Limb (tissue), 2 donors: ENCODE data around the gene ADGRG1.

Source experiments
- DNase-seq, 2 donors: peaks; one replicate each; pipeline ENCODE4 v3.0.0-alpha.2; 2016; ENCODE audit errors: extremely low spot score in 2 of 2

Gene ADGRG1

DNA sequence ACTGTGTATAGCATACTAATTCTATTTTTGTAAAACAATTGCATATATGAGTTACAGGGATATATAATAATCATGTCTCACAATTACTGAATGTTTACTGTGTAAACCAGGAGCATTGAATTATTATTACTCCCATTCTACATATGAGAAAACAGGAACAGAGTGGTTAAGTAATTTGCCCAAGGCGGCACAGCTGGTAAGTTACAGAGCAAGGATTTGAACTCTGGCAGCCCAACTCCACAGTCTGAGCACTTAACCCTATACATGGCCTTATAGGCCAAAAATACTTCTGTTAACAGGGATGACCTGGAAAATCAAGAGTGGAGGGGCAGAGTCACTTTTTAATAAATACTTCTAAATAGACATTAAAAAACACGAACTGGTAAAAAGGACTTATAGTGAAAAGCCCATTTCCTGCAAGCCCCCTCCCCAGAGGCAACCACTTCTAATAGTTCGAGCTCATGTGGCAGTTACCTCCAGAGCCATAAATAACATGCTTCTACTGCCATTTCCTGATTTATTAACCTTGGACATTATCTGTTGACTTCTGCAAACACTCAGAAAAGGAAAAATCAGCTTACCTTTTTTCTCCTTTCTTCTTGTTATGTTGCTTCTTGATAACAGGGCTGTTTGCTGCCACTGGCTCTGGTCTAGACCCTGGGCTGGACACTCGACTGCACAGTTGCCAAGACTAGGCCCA lies 22.1 kb upstream of the ADGRG1 start:
- no peak for DNase-seq

DNA sequence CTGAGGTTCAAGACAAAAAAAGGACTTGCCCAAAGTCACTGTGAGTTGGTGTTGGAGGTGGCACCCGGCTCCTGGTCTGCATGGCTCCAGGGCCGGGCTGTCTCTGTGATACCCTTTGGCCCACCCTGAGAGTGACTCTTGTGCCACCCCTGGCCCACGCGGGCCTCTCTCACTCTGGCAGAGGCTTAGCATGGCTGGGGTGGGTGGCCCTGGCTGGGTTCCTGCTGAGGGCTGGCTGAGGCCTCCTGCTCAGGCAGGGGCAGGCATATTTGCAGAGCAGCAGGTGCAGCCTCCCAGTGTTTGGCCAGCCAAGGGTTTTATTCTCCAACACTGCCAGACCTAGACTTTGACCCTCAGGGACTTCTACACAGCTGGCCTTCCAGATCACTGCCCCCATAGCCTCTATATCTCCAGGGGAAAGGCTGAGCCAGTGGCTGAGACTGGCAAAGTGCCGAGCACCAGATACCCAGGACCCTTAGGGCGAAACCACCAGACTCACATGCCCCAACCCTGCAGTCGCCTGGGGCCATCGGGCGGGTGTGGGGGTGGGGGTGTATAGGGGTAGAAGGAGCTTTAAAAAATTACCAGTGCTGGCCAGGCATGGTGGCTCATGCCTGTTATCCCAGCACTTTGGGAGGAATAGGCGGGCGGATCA lies 21.5 kb upstream of the ADGRG1 start:
- DNase-seq: no peak

DNA sequence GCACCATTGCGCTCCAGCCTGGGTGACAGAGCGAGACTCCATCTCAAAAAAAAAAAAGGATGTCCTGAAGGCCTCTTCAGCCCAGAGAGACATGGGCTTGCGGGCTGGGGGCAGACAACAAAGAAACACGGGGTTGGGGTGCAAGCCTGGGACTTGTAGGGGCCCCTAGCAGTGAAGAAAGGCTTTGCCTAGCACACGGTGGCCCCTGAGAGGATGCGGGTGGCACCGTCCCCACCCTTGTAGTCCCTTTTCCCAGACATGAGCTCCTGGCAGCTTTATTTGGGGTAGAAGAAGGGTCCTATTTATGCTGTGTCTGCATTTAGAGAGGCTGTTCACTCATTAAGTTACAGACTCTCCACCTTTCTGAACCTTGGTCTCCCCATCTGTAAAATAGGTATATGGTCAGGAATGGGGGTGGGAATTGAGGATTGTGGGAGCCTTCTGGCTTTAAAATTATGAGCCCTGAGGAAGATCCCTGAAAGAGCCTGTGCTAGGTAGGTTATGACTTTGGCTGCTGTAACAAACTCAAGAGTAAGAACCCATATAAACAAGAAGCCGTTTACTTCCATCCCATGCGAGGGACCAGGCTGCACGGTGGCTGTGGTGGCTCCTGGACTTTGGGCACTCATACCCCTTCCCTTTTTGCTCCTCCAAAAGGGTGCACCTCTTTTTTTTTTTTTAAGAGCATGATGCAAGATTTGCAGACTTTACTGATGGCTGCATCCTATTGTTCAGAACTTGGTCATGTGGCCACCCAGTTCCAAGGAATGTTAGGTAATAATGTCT lies 20.6 kb upstream of the ADGRG1 start:
- DNase-seq: no peak

DNA sequence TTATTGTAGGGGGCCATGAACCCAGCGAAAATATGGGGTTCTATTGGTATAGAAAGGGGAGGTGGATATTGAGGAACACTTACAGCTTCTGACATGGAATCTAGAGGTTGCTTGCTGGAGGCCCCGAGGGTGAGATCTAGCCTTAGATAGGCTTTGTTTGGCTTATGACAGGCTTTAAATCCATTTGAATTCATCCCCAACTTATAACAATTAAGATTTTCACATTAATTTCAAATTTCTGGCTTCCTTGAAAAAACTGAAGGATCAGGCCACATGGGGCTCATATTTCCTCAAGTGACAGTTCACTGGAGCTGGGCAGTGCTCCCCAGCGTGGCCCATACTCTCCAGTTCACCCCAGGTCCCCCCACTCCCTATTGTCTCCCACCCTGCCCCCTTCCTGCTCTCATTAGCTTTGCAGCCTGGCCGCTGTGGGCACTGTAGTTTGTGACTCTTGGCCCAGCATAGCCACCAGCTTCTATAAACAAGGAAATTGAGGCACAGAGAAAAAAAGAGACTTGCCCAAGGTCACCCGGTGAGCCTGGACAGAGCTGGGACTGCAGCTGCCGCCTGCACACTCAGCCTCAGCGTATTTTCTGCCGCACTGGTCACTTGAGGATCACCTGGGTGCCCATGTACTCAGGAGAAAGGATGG lies 19.8 kb upstream of the ADGRG1 start:
- DNase-seq: no peak

DNA sequence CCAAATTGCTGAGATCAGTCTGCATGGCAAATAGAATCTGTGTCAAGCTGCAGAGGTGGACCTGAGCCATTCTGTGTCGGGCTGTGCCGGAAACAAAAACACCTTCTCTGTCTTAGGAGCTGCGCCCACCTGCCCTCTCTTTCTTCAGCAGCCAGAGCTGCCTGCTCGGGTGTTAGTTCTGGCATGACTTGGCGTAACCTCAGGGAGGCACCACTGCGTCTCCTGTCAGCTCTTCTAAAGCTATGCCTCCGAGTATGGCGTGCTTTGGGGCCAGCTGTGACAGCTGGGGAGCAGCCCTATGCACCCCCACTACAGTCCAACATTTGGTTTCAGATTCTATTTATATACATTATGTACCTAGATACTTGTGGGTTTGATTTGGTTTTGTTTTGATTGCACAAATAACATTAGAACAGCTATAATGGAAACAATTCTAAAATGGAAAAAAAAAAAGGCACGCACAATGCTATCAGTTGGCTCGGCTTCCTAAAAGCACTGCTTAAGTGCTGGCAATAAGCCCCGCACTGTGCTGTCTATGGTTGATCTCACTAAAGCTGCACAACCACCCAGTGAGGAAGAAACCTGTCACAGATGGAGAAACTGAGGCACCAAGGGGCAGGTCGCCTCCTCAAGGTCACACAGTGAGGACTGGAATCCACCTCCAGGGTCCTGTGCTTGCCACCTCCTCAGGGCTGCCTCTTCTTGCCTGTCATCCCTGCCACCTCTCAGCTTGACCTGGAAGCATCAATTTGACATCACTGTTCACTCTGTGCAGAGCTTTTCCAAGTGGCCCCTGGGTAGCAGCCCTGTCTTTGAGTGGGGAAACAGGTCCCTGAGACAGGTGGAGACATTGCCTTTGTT lies 18.7 kb upstream of the ADGRG1 start:
- DNase-seq: peak in 1 of 2 donors; percentile 38

DNA sequence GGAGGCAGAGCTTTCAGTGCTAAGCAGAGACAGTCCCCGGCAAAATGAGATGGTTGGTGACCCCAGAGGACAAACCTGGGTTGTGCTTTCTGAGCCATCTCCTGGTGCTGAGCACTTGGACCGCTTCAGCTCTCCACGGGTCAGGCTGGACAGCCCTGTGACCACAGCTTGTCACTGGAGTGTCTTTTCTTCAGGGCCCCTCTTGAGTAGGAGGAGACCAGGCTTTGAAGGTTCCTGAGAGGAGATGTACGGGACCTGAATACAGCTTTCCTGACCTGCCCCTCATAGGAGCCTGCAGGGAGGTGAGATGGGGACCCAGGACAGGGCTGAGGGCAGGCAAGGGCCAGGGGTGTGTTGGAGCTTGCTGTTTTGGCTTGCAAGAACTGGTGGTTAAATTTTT lies 17.8 kb upstream of the ADGRG1 start:
- DNase-seq: peak in 1 of 2 donors; percentile 5

DNA sequence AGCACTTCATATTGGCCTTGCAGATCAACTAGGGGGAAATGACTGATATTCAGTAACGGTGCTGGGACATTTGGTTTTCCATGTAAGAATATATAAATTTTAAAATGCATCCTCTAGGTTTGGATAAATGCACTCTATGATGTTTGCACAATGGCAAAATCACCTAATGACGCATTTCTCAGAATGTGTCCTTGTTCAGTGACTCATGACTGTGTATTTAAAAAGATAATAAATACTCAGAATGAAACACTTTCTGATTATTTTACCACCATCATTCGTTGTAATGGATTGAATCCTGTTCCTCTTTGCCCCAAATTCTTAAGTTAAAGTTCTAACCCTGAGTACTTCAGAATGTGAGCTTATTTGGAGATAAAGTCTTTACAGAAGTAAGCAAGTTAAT lies 17.2 kb upstream of the ADGRG1 start:
- DNase-seq: no peak

DNA sequence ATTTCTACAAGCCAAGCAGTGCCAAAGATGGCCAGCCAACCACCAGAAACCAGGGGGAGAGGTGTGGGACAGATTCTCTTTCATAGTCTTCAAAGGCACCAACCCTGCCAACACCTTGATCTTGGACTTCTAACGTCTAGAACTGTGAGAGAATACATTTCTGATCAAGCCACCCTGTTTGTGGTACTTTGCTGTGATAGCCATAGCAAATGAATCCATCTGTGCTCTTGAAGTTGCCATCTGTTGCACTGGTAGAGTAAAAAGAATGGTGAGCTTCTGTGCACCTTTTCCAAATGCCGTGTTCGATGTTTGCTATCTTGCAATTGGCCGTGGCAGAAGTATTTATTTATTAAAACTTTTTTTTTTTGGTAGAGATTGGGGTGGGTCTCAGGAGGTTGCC lies 16.7 kb upstream of the ADGRG1 start:
- DNase-seq: no peak

DNA sequence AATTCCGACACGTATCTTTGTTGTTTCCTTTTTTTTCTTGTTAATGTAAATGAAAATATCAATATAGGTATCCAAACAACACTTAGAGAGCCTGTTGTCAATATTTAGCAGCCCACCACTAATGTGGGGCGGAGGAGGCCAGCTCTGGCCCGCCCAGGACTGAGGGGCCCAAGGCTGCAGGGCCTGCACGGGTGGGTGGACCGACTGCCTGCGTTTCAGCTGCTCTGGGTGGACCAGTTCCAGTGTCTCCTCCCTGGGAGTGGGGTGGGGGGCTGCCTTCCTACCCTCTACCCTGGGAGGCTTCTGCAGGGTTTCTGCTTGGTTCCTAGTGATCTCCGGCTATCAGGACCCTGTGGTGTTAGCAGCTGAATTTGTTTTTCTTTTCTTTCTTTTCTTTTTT lies 15.9 kb upstream of the ADGRG1 start:
- peak in 1 of 2 donors; percentile 6 for DNase-seq

DNA sequence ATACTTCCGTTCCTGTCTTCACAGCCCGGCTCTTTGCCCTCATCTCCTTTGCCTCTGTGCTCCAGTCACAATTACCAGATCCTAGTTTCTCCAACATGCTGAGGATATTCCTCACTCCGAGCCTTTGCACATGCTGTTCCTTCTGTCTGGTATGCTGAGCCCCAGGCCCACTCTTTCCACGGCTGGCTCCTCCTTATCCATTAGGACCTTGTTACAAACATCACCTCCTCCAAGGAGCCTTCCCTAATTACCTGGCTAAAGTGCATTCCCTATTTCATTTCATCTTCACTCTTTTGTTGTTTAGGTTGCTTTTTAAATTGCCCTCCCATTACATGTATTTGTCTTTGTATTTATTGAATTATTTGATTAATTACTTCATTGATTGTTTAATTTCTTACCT lies 14.9 kb upstream of the ADGRG1 start:
- peak in 1 of 2 donors; percentile 5 for DNase-seq

DNA sequence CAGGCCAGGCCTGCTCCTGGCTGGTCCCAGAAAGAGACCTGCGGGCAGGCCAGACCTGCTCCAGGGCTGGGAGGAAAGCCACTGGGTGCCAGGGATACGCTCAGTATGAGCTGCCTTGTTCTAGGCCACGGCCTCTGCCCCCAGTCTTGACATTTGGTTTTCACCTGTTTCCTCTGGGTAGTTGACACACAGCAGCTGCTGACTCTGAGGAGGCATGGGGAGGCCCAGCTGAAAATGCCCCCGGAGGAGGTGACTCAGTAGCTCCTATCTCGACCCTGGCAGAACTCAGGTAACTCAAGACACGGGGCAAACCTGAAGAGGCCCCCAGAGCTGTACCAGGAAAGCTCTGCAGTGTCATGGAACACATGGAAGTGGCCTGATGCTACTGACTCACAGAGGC lies 13.9 kb upstream of the ADGRG1 start:
- DNase-seq: peak in 1 of 2 donors; percentile 21

DNA sequence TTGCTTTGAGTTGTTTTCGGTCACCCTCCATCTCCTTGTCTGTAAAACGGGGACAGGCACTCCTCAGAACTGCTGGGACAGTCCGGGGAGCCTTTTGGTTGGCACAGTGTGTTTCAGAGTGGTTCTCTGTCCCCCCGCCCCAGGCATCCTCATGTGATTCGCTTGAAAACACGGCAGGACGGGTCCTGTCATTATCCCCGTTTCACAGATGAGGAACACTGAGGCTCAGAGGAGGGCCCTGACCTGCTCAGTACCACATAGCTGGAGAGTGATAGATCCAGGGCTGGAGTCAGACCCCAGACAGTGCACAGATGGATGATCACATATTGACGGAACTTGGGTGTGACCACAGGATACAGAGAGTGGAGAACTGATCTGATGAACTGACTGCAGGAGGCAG lies 13.5 kb upstream of the ADGRG1 start:
- peak in 1 of 2 donors; percentile 2 for DNase-seq

DNA sequence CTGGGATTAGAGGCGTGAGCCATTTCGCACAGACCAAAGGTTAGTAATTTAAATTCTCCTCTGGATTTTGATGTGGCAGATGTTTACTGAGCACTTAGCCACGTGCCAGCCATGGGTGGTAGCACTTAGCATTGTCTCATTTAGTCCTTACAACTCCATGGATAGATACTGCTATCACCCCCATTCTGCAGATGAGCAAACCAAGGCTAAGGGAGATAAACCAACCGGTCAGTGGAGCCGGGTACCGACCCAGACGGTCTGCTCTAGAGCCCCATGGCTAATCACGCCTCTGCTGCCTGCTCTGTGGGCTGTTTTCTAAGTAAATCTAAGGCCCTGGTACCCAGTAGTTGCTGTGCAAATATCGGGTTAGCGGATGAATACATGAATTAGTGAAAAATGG lies 12.6 kb upstream of the ADGRG1 start:
- DNase-seq: peak in 1 of 2 donors; percentile 9

DNA sequence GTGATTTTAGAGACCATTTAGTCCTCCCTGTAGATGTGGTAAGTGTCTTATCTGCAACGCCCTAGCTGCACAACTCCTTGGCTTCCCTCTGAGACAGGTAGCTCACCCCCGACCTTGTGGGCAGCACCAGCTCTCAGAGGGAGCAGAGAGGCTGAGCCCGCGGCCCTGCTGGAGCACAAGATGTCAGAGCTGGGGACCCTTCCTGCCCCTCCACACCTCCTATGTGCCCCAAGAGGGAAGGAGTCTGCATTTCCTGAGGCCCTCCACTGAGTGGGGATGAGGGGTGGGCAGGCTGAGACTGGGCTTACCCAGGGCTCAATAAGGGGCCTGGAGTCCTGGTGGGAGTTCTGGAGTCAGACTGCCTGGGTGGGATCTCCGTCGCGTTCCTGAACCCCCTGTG lies 12.2 kb upstream of the ADGRG1 start:
- DNase-seq: peak in 1 of 2 donors; percentile 18

DNA sequence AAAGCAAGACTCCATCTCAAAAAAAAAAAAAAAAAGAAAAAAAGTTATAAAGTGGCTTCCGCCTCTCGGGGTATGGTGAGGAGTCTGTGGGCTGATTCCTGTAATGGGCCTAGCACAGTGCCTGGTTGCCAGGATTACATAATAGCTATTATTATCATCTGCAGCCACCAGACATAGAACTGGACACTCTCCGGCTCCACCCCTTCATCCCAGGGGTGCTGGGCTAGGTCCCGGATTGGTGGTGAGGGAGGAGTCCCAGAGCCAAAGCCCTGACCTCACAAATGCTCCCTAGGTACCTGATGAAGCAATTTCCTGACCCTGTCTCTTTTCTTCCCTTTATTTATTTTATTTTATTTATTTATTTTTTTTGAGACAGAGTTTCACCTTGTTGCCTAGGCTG lies 11.6 kb upstream of the ADGRG1 start:
- peak in 1 of 2 donors; percentile 16 for DNase-seq

DNA sequence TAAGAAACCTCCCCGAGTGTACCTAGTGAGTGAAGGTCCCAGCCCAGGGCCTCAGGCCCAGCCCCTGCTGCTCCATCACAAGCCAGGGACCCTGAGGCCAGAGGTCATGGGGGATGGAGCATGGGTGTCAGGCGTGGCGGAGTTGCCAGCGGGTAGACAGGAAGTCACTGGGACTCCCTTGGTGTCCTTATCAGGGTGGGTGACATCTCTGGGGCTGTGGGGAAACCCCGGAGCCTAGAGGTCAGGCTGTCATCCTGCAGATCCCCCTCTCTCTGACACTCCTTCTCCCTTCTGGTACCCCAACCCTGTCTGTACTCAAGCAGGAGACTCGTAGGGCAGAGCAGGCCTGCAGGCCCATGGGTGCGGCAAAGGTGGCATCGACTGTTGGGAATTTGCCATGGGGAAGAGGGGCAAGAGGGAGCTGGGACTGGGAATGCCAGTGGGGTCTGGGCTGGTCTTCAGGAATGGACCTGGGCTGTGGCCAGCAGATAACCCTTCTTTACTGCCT lies 10.8 kb upstream of the ADGRG1 start:
- peak in 1 of 2 donors; percentile 16 for DNase-seq

DNA sequence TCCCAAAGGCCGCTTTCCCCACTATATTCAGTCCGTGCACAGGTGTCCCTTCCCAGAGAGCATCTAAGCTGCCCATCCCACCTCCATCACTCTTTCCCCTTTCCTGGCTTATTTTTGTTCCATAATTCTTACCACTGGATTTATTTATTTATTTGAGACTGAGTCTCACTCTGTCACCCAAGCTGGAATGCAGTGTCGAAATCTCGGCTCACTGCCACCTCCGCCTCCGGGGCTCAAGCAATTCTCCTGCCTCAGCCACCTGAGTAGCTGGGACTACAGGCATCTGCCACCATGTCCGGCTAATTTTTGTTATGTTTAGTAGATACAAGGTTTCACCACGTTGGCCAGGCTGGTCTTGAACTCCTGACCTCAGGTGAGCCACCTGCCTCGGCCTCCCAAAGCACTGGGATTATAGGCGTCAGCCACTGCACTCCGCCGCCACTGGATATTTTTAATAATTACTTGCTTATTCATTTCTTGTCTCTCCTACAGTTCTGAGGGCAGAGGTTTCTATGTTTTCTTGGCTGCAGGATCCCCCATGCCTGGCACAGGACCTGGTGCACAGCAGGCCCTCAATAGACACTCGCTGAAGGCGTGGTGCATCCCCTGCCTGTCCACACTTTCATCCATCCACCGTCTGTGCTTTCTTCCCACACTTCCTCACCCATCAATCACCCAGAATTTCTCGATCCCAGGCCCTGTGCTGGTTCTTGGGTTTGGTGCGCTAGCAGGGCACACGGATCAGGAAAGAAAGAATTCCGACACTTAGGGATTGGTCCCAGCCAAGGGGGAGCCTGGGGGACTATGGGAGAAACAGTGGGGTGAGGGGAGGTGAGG lies 9.9 kb upstream of the ADGRG1 start:
- DNase-seq: peak in 1 of 2 donors; percentile 25

DNA sequence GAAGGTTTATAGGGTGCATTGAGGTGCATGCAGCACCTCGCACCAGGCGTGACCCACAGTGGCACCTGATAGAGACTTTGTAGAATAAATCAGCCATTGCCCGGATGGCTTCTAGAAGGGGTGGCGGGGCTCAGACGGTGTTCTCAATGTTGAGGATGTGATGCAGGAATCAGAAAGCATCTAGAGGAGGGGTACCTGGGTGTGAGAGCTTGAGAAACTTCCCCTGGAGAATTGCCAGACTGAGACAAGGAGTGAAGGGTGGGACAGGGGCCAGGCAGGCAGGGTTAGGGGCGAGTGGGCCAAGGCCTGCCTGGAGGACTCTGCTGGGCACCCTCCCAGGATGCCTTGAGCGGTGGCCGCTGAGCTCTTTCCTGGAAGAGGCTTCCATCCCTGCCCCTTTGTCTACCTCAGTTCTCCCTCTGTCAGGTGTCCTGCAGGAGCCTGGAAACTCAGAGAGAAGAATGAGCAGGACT lies 9.3 kb upstream of the ADGRG1 start:
- peak in 1 of 2 donors; percentile 33 for DNase-seq

DNA sequence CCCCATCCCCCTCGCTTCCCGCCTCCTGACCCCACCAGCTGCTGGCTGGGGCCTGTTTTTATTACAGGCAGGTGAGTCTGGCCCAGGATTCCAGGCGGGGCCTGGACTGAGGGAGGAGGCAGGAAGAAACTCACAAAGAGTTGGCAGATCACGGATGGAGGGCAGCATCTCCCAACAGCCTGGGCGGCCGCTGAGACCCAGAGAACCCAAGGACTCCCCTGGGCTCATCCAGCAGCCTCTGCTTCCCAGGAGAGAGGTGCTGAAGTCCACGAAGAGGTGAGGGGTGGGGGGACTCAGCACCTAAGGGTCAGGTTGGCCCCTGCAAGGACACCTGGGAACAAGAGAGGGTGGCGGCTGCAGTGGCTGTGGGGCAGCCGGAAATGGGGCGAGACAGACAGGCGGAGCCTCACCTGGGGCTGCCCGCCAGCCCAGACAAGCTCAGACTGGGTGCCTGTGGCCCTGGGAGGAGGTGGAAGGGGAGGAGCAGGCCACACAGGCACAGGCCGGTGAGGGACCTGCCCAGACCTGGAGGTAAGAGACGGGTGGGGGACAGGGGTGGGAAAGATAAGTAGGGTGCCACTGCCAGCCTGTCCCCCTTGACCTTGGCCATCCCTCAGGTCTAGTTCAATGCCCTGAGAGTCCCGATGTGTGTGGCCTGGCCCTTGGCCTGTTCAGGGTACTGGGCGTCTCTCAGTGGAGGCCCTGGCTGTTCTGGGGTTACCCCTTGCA lies 8.7 kb upstream of the ADGRG1 start:
- DNase-seq: peak in 1 of 2 donors; percentile 34
